GM18907 (cell line): ENCODE data around the gene TMEM255B.

Experiments used
- ATAC-seq: cut with Tn5 transposase; IDR thresholded peaks from one replicate; pipeline ENCODE4 v1.9.1; 2021; ENCODE audit warnings: mild to moderate bottlenecking, moderate library complexity; ENCODE audit not compliant: unreplicated experiment

The TMEM255B gene

DNA sequence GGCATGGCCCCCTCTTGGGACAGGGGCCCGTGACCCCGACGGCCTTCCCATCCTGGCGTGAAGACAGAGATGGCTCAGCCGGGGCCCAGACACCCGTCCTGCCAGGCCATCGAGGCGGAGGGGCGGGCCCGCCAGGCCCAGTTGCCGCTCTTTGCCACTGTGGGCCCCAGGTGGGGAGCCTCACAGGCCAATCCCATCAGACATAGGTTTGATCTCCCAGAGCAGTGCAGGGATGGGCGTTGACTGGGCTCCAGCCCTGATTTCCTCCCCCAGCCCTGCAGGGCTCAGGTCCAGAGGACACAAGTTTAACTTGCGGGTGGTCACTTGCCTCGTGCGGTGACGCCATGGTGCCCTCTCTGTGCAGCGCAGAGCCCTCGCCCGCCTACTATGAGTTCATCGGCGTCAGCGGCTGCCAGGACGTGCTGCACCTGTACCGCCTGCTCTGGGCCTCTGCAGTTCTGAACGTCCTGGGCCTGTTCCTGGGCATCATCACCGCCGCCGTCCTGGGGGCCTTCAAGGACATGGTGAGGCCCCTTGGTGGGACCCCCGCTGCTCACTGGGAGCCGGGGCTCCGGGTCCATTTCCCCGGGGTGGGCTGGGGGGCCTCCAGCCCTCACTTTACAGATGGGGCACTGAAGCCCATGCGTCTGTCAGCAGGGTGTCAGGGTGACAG, 42.4 kb downstream of the TMEM255B start:
- no peak for ATAC-seq

DNA sequence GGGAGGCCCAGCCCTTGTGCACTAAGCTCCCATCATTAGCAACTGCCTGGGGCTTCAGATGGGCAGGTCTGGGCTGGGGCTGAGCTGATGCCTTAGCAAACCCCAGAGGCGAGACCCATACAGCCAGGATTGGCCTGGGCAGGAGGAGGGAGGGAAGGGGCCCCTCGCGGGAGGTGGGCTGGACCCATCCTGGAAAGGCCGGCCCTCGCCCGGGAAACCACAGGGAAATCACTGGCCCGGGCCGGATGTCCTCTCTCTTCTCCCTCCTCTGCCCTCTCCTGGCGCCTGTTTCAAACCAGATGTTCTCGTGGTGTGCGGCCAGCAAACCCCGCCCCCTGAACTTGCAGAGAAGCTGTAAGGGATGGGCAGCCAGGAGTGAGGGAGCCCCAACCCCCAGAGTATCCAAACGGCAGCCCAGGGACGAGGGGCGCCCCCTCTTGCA, 43.1 kb downstream of the TMEM255B start:
- no peak for ATAC-seq

- no peak for ATAC-seq
Measured at GRCh38 chr13:113802761-113803160, 43.7 kb downstream of the TMEM255B start.

GRCh38 chr13:113803409-113804016, 44.5 kb downstream of the TMEM255B start:
- no peak for ATAC-seq

GRCh38 chr13:113804017-113804702, 45.1 kb downstream of the TMEM255B start:
- ATAC-seq, result no peak

- no peak for ATAC-seq
Measured at GRCh38 chr13:113804703-113805430, 45.8 kb downstream of the TMEM255B start.

GRCh38 chr13:113805431-113806103, 46.5 kb downstream of the TMEM255B start:
- no peak for ATAC-seq

- ATAC-seq, result no peak
Measured at GRCh38 chr13:113806104-113806471, 47.1 kb downstream of the TMEM255B start.

DNA sequence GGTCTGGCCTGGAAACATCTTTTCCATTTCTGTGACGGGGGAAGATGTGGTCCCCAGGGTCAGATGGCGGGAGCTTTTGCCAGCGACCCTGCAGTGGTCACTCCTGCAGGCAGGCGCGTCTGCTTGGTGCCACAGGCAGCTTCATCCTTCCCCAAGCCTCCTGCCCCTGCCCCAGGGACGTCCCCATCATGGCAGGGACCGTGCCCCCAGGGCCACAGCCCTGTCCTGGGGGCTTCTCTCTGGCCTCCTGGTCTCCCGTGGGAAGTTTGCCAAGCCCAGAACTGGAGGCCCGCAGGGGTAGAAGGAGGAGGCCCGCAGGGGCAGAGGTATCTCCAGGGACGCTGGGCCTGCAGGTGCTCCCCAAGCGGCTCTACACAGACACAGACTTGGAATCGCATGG, 47.5 kb downstream of the TMEM255B start:
- ATAC-seq, result no peak

DNA sequence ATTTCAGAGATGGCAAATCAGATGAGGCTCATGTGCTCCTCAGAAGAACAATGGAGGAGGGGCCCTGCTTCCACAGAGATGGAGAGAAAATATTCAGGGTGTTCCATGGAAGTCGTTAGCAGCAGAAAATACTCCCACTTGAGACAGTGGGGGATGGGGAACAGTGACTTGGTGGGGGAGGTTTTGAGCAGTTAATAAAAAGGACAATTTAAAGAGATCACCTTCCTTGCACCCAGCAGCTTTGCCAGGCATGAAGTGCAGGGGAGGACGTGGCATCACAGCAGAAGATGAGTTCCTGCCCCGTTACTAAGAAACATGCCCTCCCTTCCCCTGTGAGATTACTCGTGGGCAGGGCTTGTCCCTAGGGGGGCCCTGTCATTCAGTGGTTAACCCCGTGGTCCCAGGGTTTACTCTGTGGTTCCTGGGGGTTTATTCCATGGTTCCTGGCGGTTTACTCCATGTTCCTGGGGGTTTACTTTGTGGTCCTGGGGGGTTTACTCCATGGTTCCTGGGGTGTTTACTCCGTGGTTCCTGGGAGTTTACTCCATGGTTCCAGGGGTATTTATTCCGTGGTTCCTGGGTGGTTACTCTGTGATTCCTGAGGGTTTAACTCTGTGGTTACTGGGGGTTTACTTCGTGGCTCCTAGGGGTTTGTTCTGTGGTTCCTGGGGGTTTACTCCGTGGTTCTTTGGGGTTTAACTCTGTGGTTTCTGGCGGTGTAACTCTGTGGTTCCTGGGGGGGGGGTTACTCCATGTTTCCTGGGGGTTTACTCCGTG, 49.2 kb downstream of the TMEM255B start:
- ATAC-seq, result no peak

DNA sequence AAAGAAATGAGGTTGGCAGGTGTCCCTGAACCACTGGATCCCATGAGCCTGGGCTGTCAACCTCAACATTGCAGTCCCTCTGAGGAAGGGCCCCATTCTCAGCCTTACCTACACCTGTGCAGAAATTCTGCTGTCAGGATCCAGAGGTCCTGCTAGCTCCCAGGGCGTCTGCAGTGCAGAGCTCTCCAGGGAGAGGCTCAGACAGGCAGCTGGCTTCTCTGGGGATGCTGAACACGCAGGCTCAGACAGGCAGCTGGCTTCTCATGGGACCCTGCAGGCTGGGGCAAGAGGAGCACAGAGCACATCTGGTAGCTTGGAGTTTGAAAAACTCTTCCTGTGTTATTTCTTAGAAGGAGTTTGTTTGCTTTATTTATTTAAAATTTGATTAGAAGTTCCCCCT, 50.9 kb downstream of the TMEM255B start:
- ATAC-seq, result no peak

DNA sequence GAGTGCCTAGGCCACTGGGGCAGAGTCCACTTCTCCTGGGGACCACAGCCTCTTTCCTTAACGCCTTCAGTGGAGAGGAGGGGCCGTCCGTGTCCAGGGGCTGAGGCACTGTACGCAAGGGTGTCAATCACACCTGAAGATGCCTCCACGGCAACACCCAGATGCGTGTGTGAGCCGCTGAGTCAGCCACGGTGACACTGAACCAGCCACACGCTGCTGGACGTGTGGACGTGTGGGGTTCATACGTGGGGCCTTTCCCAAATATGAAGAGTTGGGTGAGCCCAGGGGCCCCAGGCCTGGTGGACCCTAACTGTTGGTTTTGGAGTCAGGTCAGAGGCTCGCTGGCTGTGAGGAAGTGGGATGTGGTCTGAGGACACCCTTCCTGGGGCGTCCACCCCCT, 51.6 kb downstream of the TMEM255B start:
- ATAC-seq, result no peak

- no peak for ATAC-seq
Measured at GRCh38 chr13:113811081-113811928, 52.3 kb downstream of the TMEM255B start.

DNA sequence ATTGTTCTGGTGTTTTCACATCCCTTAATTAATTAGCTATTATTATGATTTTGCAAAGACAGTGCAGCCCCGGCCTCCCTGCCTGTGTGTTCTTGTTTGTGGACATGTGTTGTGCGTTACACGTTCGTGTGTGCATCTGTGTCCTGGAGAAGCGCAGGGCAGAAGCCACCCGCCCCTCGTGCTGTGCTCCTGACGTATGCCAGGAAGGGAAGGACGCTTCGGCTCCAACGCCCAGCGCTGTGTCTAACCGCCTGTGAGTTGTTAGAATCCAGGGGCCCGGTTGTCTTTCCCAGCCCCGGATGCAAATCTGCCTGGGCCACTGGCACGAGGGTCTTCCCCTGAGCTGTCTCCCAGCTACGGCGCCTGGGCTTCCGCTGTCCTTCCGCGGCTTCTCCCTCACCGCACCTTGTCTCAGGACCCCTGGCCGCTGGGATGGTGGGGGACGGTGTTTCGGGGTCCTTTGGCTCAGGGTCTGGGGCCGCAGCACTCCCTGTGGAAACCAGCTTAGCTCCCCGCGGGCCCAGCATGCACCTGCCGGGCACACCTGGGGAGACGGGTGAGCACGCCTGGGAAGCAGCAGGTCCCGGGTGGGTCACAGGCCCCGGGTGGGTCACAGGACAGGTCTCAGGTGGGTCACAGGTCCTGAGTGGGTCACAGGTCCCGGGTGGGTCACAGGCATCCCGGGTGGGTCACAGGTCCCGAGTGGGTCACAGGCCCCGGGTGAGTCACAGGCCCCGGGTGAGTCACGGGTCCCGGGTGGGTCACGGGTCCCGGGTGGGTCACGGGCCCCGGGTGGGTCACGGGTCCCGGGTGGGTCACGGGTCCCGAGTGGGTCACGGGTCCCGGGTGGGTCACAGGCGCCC, 53.4 kb downstream of the TMEM255B start:
- ATAC-seq, result no peak

DNA sequence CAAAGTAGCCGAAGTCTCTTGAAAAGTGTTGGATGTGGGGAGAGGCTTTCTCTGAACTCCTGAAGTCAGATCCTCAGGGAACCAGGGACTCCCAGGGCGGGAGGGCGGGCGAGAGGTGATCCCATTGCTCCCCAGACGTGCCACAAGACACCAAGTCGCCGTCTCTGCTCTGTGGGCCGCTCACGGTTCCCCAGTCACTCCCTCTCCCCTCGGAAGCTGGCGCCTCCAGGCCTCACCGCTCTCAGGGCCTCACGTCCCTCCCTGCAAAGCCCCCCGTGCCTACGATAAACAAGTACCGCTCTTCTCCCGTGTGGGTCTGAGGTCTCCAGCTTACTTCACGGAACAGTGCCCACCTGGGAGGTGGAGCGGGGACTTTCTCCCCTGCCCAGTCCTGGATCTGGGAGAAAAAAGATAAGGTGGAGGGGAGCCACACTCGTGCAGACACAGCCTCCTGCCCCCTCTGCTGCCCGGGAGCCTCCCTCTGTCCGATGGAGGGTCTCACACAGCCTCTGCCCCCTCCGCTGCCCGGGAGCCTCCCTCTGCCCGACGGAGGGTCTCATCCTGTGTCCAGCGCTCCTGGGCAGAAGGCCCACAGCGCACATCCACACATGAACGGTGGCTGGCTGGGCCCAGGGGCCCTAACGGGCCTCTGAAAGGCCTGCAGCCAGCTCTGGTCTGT, 54.2 kb downstream of the TMEM255B start:
- no peak for ATAC-seq

DNA sequence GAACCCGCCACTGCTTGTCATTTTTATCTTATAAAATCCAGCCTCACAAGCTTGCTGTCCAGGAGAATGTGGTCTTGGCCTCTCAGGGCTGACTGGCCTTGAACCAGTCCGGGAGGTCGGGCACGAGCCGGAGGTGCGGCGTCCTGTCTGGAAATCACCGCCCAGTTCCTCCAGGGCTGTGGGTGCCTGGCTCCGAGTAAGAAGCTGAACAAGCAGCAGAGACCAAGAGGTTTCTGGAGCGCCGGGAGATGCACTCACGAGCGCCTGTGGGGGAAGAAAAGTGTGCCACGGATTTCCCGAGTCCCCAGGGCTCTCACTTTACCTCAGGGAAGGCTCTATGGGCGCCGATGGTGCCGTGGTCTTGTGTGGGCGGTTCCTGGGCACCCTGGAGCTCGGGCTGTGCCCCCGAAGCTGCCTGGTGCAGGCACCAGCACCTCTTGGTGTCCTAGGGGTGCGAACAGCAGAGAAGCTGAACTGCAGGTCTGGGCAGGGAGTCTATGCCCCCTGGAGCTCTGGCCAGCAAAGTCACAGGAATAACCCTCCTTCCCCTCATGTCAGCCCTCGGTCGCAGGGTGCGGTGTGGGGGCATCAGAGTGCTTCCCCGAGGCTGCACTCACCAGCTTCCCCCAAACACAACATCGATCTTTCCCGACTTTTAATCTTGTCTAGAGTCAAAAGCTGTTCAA, 54.9 kb downstream of the TMEM255B start:
- no peak for ATAC-seq

DNA sequence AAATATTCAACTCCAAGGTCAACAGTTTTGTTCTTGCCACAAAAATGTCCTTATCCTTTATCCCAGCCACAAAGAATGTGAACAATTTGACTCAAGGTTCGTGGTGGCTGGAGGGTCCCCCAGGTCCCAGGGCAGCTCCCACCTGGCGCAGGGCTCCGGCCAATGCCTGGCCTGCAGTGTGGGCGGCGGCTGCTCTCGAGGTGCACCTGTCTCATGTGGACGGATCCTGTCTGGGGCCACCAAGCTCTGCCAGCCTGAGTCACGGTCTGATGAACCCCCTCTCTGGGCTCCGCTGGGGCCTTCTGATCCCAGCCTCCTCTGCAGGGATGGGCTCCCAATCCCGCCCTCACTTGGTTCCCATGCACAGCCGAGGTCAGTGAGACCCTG, 55.4 kb downstream of the TMEM255B start:
- no peak for ATAC-seq
